HepG2 (cell line): Measurements from ENCODE around the gene ZBP1. TPM values are rescaled to one million over a fixed set of nuclear protein-coding genes. Genes with fewer than 3 reads are reported as not detected.

Experiments used
- ELF3 ChIP-seq: IDR thresholded peaks from 2 replicates; pipeline ENCODE4 v1.6.1; 2016; ENCODE audit warnings: missing genetic modification reagents, missing compliant biosample characterization
- IRF9 ChIP-seq: sonication (generic); formaldehyde crosslinking; IDR thresholded peaks from 2 replicates; pipeline ENCODE4 v1.8.0; 2022; ENCODE audit warnings: missing genetic modification reagents, mild to moderate bottlenecking, borderline replicate concordance
- KAT8 ChIP-seq: IDR thresholded peaks from 2 replicates; pipeline ENCODE4 v1.6.1; 2016; ENCODE audit warnings: missing genetic modification reagents, missing compliant biosample characterization
- KDM3A ChIP-seq: IDR thresholded peaks from 2 replicates; pipeline ENCODE4 v1.6.1; 2018; ENCODE audit warnings: low read depth, missing compliant biosample characterization
- MYC ChIP-seq: sonication (generic); formaldehyde crosslinking; IDR thresholded peaks from 2 replicates; pipeline ENCODE4 v1.9.0; 2021; ENCODE audit warnings: missing genetic modification reagents, borderline replicate concordance
- NFE2L1 ChIP-seq: sonication (generic); formaldehyde crosslinking; IDR thresholded peaks from 2 replicates; pipeline ENCODE4 v1.4.0; 2020; ENCODE audit warnings: missing genetic modification reagents, mild to moderate bottlenecking, borderline replicate concordance
- PPARG ChIP-seq: conservative IDR thresholded peaks from 2 replicates; pipeline ENCODE4 v1.6.1; 2016; ENCODE audit warnings: missing biosample characterization, missing genetic modification reagents
- RXRA ChIP-seq: sonication (generic); formaldehyde crosslinking; IDR thresholded peaks from 2 replicates; pipeline ENCODE4 v1.5.1; 2020; ENCODE audit warnings: missing genetic modification reagents
- ZNF235 ChIP-seq: sonication (generic); formaldehyde crosslinking; IDR thresholded peaks from 2 replicates; pipeline ENCODE4 v1.8.1; 2023; ENCODE audit warnings: mild to moderate bottlenecking, missing genetic modification reagents, borderline replicate concordance
- ZNF530 ChIP-seq: sonication (generic); formaldehyde crosslinking; IDR thresholded peaks from 2 replicates; pipeline ENCODE4 v1.5.0; 2020; ENCODE audit warnings: low read depth, mild to moderate bottlenecking, missing genetic modification reagents
- ZNF652 ChIP-seq: IDR thresholded peaks from 2 replicates; pipeline ENCODE4 v1.6.1; 2016; ENCODE audit warnings: low read depth, borderline replicate concordance
- ZNF691 ChIP-seq: sonication (generic); formaldehyde crosslinking; IDR thresholded peaks from 2 replicates; pipeline ENCODE4 v1.4.0; 2020; ENCODE audit warnings: missing genetic modification reagents, low read depth, mild to moderate bottlenecking, borderline replicate concordance
- ZSCAN30 ChIP-seq: sonication (generic); formaldehyde crosslinking; IDR thresholded peaks from 2 replicates; pipeline ENCODE4 v1.5.0; 2020; ENCODE audit warnings: mild to moderate bottlenecking, missing genetic modification reagents
- ZZZ3 ChIP-seq: sonication (generic); formaldehyde crosslinking; IDR thresholded peaks from 2 replicates; pipeline ENCODE4 v1.4.0; 2020; ENCODE audit warnings: missing genetic modification reagents, mild to moderate bottlenecking, borderline replicate concordance
- polyA plus RNA-seq, 8 experiments: library from polyadenylated mRNA; depleted of rRNA in 3 of 8; stranded (reverse) in 7 of 8; unstranded in 1 of 8; fragments of >200 nt; fragmentation: Illumina TruSeq in 4 of 8; extraction: Trizol in 4 of 8; gene quantifications; 2 replicates each; pipeline versions ENCODE4 v1.2.1 to v1.2.3, GENCODE V29; 2011 to 2016; ENCODE audit warnings: low read depth in 4 of 8, missing spikeins in 1 of 8, mixed read lengths in 1 of 8; ENCODE audit not compliant: insufficient read depth in 1 of 8
- total RNA-seq, 5 experiments: library from RNA; depleted of rRNA; stranded (reverse); fragments of >200 nt; fragmentation: Illumina TruSeq; extraction: Trizol; gene quantifications; 2 replicates each; pipeline ENCODE4 v1.2.3, GENCODE V29; 2016; ENCODE audit warnings: low read depth in 1 of 5
- TF ChIP-seq, protein P1 (sequence below), 2 experiments: IDR thresholded peaks; 2 replicates each; pipeline ENCODE4 v1.6.1; 2011 to 2012; ENCODE audit warnings: low read length in 2 of 2, borderline replicate concordance in 1 of 2, low read depth in 1 of 2, mild to moderate bottlenecking in 1 of 2, moderate library complexity in 1 of 2
- TF ChIP-seq, protein P2 (sequence below): sonication (generic); formaldehyde crosslinking; IDR thresholded peaks from 2 replicates; pipeline ENCODE4 v1.5.0; 2020; ENCODE audit warnings: mild to moderate bottlenecking, missing genetic modification reagents, borderline replicate concordance

The ZBP1 gene
- total and polyA plus RNA-seq, 2 of the 13 experiments (the other 11 are each of a cell fraction or from before 2014, with no cell fraction given): not detected

GRCh38 chr20:57582432-57583288 lies 37.6 kb downstream of the ZBP1 start (continued):
- TF ChIP-seq, protein P1, sequence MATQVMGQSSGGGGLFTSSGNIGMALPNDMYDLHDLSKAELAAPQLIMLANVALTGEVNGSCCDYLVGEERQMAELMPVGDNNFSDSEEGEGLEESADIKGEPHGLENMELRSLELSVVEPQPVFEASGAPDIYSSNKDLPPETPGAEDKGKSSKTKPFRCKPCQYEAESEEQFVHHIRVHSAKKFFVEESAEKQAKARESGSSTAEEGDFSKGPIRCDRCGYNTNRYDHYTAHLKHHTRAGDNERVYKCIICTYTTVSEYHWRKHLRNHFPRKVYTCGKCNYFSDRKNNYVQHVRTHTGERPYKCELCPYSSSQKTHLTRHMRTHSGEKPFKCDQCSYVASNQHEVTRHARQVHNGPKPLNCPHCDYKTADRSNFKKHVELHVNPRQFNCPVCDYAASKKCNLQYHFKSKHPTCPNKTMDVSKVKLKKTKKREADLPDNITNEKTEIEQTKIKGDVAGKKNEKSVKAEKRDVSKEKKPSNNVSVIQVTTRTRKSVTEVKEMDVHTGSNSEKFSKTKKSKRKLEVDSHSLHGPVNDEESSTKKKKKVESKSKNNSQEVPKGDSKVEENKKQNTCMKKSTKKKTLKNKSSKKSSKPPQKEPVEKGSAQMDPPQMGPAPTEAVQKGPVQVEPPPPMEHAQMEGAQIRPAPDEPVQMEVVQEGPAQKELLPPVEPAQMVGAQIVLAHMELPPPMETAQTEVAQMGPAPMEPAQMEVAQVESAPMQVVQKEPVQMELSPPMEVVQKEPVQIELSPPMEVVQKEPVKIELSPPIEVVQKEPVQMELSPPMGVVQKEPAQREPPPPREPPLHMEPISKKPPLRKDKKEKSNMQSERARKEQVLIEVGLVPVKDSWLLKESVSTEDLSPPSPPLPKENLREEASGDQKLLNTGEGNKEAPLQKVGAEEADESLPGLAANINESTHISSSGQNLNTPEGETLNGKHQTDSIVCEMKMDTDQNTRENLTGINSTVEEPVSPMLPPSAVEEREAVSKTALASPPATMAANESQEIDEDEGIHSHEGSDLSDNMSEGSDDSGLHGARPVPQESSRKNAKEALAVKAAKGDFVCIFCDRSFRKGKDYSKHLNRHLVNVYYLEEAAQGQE (IDR thresholded peaks at IDR 0.05; ENCODE audit: borderline replicate concordance in 1 of 2, low read depth in 1 of 2, low read length in 2 of 2): peak in 1 of 2 experiments; percentile 25; a peak in 1 of 4 replicates
- TF ChIP-seq ZZZ3 (peak; percentile 19; the same call in 1 of the 2 replicates), ZNF235 (peak; percentile 63; the same call in 1 of the 2 replicates), ZSCAN30 (CRISPR knock-in tag) (no peak), IRF9 (CRISPR knock-in tag) (peak; percentile 48; the same call in 1 of the 2 replicates), ZNF652 (CRISPR knock-in tag) (no peak), NFE2L1 (no peak), MYC (CRISPR knock-in tag) (peak; percentile 44; the same call in 1 of the 2 replicates), KAT8 (CRISPR knock-in tag) (peak; percentile 63; the same call in 1 of the 2 replicates), ZNF691 (CRISPR knock-in tag) (0 out of 2 replicates have a peak, but pooled peaks have one; percentile 19), ZNF530 (CRISPR knock-in tag) (no peak), RXRA (CRISPR knock-in tag) (no peak), KDM3A (CRISPR knock-in tag) (0 out of 2 replicates have a peak, but pooled peaks have one; percentile 52), ELF3 (CRISPR knock-in tag) (peak; percentile 51), PPARG (no peak)
- TF ChIP-seq, protein P2, sequence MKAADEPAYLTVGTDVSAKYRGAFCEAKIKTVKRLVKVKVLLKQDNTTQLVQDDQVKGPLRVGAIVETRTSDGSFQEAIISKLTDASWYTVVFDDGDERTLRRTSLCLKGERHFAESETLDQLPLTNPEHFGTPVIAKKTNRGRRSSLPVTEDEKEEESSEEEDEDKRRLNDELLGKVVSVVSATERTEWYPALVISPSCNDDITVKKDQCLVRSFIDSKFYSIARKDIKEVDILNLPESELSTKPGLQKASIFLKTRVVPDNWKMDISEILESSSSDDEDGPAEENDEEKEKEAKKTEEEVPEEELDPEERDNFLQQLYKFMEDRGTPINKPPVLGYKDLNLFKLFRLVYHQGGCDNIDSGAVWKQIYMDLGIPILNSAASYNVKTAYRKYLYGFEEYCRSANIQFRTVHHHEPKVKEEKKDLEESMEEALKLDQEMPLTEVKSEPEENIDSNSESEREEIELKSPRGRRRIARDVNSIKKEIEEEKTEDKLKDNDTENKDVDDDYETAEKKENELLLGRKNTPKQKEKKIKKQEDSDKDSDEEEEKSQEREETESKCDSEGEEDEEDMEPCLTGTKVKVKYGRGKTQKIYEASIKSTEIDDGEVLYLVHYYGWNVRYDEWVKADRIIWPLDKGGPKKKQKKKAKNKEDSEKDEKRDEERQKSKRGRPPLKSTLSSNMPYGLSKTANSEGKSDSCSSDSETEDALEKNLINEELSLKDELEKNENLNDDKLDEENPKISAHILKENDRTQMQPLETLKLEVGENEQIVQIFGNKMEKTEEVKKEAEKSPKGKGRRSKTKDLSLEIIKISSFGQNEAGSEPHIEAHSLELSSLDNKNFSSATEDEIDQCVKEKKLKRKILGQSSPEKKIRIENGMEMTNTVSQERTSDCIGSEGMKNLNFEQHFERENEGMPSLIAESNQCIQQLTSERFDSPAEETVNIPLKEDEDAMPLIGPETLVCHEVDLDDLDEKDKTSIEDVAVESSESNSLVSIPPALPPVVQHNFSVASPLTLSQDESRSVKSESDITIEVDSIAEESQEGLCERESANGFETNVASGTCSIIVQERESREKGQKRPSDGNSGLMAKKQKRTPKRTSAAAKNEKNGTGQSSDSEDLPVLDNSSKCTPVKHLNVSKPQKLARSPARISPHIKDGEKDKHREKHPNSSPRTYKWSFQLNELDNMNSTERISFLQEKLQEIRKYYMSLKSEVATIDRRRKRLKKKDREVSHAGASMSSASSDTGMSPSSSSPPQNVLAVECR (CRISPR knock-in tag): peak; percentile 28; the same call in 1 of the 2 replicates
